DOHH2 (cell line): ENCODE data around the gene CAMTA1.

Experiments used
- H3F3A ChIP-seq: fragments of 200-600 bp; sonication (generic), shearing (Covaris generic); 2 replicates; pipeline ENCODE4 v1.6.0; 2016; ENCODE audit warnings: antibody characterized with exemption, mild to moderate bottlenecking; ENCODE audit not compliant: control insufficient read depth, insufficient read depth
- H3K27ac ChIP-seq: fragments of 200-600 bp; sonication (generic); 2 replicates; pipeline ENCODE4 v1.5.1; 2014; ENCODE audit warnings: low read depth, mild to moderate bottlenecking, low read length, moderate library complexity
- H3K27me3 ChIP-seq: fragments of 200-600 bp; sonication (generic); 2 replicates; pipeline ENCODE4 v1.6.1; 2014; ENCODE audit warnings: mild to moderate bottlenecking, low read length, mixed read lengths; ENCODE audit not compliant: control insufficient read depth
- H3K36me3 ChIP-seq: fragments of 200-600 bp; sonication (generic); 2 replicates; pipeline ENCODE4 v1.6.1; 2014; ENCODE audit warnings: mild to moderate bottlenecking, low read length, moderate library complexity, mixed read lengths; ENCODE audit not compliant: control insufficient read depth
- H3K4me1 ChIP-seq: fragments of 200-600 bp; sonication (generic); 2 replicates; pipeline ENCODE4 v1.6.1; 2014; ENCODE audit warnings: mild to moderate bottlenecking, low read length, mixed read lengths; ENCODE audit not compliant: control insufficient read depth
- H3K4me2 ChIP-seq: fragments of 200-600 bp; sonication (generic); 2 replicates; pipeline ENCODE4 v1.6.0; 2014; ENCODE audit warnings: mild to moderate bottlenecking, low read length, moderate library complexity
- H3K4me3 ChIP-seq: fragments of 200-600 bp; sonication (generic); 2 replicates; pipeline ENCODE4 v1.5.1; 2014; ENCODE audit warnings: mild to moderate bottlenecking, low read length, mixed read lengths
- H3K79me2 ChIP-seq: fragments of 200-600 bp; sonication (generic); 2 replicates; pipeline ENCODE4 v1.6.1; 2014; ENCODE audit warnings: mild to moderate bottlenecking, low read length, mixed read lengths; ENCODE audit not compliant: control insufficient read depth
- H3K9me2 ChIP-seq: fragments of 200-600 bp; sonication (generic); replicated peaks from 2 replicates; pipeline ENCODE4 v1.6.1; 2014; ENCODE audit warnings: mild to moderate bottlenecking, low read length, mixed read lengths; ENCODE audit not compliant: control insufficient read depth
- H3K9me3 ChIP-seq: fragments of 200-600 bp; sonication (generic); 2 replicates; pipeline ENCODE4 v1.6.1; 2014; ENCODE audit warnings: antibody characterized with exemption, low read length, mixed read lengths; ENCODE audit not compliant: control insufficient read depth, insufficient read depth
- H4K20me1 ChIP-seq: fragments of 200-600 bp; sonication (generic); 2 replicates; pipeline ENCODE4 v1.6.0; 2014; ENCODE audit warnings: low read depth, mild to moderate bottlenecking, antibody characterized with exemption, low read length, moderate library complexity; ENCODE audit not compliant: control insufficient read depth, insufficient read depth
- EZH2phosphoT487 ChIP-seq: fragments of 200-600 bp; sonication (generic); IDR thresholded peaks from 2 replicates; pipeline ENCODE4 v1.6.1; 2017; ENCODE audit warnings: borderline replicate concordance, mild to moderate bottlenecking, antibody characterized with exemption, low read length, moderate library complexity, mixed read lengths
- TF ChIP-seq, protein P1 (sequence below): fragments of 200-600 bp; sonication (generic); IDR thresholded peaks from one replicate; pipeline ENCODE4 v1.5.1; 2014; ENCODE audit warnings: antibody characterized with exemption, mild to moderate bottlenecking, low read depth, low read length; ENCODE audit not compliant: poor library complexity, severe bottlenecking

CAMTA1 gene

DNA sequence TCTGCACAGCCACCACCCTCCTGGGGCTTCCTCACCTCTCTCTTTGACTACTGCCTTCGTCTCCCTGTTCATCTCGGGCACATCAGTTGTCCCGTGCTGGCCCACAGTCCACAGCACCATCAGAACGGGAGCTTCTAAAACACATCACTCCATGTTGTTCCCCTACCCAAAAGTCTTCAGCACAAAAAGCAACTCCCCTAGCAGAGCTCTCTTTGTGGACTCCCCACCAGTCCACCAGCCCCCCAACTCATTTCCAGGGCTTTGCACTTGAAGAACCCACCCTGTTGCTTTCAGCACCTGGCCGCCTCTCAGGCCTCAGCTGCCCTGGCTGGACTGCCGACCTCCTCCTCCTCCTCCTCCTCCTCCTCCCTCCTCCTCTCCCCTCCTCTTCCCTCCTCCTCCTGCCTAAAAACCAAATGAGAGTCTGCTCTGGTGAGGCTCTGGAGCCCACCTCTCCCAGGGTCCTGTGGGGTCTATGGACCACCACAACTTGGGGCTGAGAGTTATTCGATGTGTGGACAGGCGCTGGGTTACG lies 734.7 kb downstream of the CAMTA1 start:
- H3K4me2 ChIP-seq = no peak overlapping the region
- no peaks in the 10 kb centered on the region for H3F3A ChIP-seq
- no peaks in the 10 kb centered on the region for H3K4me1 ChIP-seq
- H3K79me2 ChIP-seq = no peaks in the 10 kb centered on the region
- TF ChIP-seq EZH2phosphoT487 = no peak
- TF ChIP-seq, protein P1, sequence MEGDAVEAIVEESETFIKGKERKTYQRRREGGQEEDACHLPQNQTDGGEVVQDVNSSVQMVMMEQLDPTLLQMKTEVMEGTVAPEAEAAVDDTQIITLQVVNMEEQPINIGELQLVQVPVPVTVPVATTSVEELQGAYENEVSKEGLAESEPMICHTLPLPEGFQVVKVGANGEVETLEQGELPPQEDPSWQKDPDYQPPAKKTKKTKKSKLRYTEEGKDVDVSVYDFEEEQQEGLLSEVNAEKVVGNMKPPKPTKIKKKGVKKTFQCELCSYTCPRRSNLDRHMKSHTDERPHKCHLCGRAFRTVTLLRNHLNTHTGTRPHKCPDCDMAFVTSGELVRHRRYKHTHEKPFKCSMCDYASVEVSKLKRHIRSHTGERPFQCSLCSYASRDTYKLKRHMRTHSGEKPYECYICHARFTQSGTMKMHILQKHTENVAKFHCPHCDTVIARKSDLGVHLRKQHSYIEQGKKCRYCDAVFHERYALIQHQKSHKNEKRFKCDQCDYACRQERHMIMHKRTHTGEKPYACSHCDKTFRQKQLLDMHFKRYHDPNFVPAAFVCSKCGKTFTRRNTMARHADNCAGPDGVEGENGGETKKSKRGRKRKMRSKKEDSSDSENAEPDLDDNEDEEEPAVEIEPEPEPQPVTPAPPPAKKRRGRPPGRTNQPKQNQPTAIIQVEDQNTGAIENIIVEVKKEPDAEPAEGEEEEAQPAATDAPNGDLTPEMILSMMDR = no peak
- H3K27me3 ChIP-seq = no peaks in the 10 kb centered on the region
- H4K20me1 ChIP-seq = no peaks in the 10 kb centered on the region
- H3K36me3 ChIP-seq = no peaks in the 10 kb centered on the region
- no peak overlapping the region for H3K4me3 ChIP-seq
- no peak overlapping the region for H3K27ac ChIP-seq
- H3K9me2 ChIP-seq = no peaks in the 10 kb centered on the region
- no peaks in the 10 kb centered on the region for H3K9me3 ChIP-seq

DNA sequence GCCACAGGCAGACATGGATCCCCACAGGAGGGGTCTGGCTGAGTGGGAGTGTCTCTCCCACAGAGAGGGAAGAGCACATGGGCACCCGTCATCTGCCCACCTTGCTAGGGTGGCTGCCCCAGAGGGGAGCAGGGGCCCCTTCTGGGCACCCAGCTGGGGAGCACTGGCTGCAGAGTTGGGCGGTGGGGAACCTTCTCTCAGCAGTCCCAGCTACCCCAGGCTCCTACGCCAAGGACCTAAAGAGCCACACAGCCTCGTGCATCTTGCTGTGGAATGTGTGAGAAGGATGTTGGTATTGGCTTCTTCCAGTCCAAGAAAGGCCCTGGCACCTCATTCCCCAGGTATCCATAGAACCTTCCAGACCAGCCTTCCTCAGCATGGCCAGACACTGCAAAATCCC lies 735.2 kb downstream of the CAMTA1 start:
- Histone ChIP-seq H3K4me3 (no peak overlapping the region), H3K79me2 (no peaks in the 10 kb centered on the region), H4K20me1 (no peaks in the 10 kb centered on the region), H3K9me2 (no peaks in the 10 kb centered on the region), H3K27me3 (no peaks in the 10 kb centered on the region), H3K27ac (no peak overlapping the region), H3K4me2 (no peak overlapping the region), H3K36me3 (no peaks in the 10 kb centered on the region), H3K4me1 (no peaks in the 10 kb centered on the region), H3K9me3 (no peaks in the 10 kb centered on the region), H3F3A (no peaks in the 10 kb centered on the region)
- no peak for TF ChIP-seq EZH2phosphoT487
- TF ChIP-seq, protein P1 = no peak

DNA sequence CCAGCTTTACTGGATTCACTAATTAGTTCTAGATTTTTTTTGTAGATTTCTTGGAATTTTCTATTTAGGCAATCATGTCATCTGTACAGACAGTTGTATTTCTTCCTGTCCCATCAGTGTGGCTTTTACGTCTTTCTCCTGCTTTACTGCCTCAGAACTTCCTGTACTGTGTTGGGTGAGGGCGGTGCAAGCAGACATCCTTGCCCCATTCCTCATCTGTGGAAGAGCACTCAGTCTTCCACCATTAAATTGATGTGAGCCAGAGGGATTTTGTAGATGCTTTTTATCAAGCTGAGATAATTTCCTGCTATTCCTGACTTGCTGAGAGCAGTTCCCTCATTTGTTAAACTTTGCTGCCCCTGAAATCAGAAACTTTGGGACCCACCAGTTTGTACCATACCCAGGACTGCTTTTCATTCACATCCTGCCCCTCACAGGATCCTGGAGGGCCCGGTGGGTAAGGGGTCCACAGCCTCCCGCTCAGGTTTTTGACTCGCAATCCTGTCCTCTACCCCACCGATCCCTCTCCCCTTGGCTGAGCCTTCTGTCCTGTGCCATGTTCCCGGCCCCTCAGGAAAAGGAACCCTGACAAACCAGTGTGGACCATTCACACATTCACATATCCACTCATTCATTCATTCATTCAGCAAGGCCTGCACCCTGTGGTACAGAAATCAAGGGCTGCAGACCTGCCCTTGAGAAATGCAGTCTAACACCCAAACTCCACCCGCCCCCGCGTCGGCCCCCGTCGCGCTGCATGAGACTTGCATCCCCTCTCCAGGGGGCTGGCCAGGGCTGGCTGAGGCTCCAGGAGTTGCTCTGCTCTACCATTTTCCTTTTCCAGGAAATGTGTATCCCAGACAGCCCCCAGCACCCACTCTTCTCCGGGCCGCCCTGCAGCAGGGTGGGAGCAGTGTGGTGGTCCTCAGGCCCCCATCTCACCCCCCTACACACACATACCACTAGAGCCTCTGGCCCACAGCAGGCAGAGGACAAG lies 739.4 kb downstream of the CAMTA1 start:
- Histone ChIP-seq H3K27ac (no peak overlapping the region), H3F3A (no peaks in the 10 kb centered on the region), H3K4me2 (no peak overlapping the region), H3K36me3 (no peaks in the 10 kb centered on the region), H3K9me3 (no peaks in the 10 kb centered on the region), H3K4me3 (no peak overlapping the region), H3K4me1 (no peaks in the 10 kb centered on the region), H3K27me3 (no peaks in the 10 kb centered on the region), H4K20me1 (no peaks in the 10 kb centered on the region), H3K79me2 (no peaks in the 10 kb centered on the region), H3K9me2 (no peaks in the 10 kb centered on the region)
- TF ChIP-seq EZH2phosphoT487 = no peak
- TF ChIP-seq, protein P1 = no peak
